ENCODE data around the gene NXF2B. TPM values are rescaled to one million over a fixed set of nuclear protein-coding genes. Genes with fewer than 3 reads are reported as not detected.

Gene NXF2B, protein sequence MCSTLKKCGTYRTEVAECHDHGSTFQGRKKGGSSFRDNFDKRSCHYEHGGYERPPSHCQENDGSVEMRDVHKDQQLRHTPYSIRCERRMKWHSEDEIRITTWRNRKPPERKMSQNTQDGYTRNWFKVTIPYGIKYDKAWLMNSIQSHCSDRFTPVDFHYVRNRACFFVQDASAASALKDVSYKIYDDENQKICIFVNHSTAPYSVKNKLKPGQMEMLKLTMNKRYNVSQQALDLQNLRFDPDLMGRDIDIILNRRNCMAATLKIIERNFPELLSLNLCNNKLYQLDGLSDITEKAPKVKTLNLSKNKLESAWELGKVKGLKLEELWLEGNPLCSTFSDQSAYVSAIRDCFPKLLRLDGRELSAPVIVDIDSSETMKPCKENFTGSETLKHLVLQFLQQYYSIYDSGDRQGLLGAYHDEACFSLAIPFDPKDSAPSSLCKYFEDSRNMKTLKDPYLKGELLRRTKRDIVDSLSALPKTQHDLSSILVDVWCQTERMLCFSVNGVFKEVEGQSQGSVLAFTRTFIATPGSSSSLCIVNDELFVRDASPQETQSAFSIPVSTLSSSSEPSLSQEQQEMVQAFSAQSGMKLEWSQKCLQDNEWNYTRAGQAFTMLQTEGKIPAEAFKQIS
- not detected for total RNA-seq

DNA sequence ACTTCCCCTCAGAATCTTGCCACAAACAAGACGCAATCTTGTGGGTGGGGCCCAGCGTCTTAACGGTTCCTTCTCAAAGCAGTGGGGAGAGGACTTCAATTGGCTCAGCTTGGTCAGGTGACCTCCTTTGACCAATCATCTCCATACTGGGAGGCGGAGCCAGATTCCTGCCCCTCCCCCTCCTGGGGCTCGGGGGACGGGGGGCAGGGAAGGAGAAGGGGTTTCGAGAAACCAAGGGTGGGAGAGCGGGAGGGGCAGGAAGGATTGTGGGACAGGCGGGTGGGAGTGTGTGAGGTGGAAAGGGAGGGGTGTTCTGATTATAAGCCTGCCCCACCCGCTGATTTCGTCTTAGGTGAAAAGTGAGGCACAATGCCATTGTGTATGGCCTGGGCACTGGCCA is at the start of gene NXF2B:
NXF2B (minus strand) TSS at position 101 of the 400 bp plus-strand sequence. CDS start 59,972 bp downstream, outside the sequence.

GRCh38 chrX:102471762-102472220 is 32.0 kb upstream of the NXF2B start, which contains the start of gene TCP11X2:
TCP11X2 (minus strand) TSS chrX:102471812.

Other genes starting within 250 kb of the NXF2B start
- not detected for gene TCP11X1, start 224.7 kb downstream of the NXF2B start, total RNA-seq
- not detected for gene NXF2, start 192.8 kb downstream of the NXF2B start, total RNA-seq
- gene TCP11X2, start 31.8 kb upstream of the NXF2B start, total RNA-seq, result not detected
- 1 to 10 TPM; 5.0 to 7.2 TPM for gene TMSB15A, start 76.7 kb upstream of the NXF2B start, total RNA-seq
- gene ARMCX5, start 159.5 kb upstream of the NXF2B start, total RNA-seq, result 10 to 100 TPM; 18.6 to 34.0 TPM
- gene GPRASP1, start 211.5 kb upstream of the NXF2B start, total RNA-seq, result 1 to 10 TPM; 1.0 to 1.3 TPM